ENCODE data around the gene RBPMS2. TPM values are rescaled to one million over a fixed set of nuclear protein-coding genes. Genes with fewer than 3 reads are reported as not detected.

Gene RBPMS2
- total RNA-seq, 1 donor from 2014 or later, result 0.58 TPM

DNA sequence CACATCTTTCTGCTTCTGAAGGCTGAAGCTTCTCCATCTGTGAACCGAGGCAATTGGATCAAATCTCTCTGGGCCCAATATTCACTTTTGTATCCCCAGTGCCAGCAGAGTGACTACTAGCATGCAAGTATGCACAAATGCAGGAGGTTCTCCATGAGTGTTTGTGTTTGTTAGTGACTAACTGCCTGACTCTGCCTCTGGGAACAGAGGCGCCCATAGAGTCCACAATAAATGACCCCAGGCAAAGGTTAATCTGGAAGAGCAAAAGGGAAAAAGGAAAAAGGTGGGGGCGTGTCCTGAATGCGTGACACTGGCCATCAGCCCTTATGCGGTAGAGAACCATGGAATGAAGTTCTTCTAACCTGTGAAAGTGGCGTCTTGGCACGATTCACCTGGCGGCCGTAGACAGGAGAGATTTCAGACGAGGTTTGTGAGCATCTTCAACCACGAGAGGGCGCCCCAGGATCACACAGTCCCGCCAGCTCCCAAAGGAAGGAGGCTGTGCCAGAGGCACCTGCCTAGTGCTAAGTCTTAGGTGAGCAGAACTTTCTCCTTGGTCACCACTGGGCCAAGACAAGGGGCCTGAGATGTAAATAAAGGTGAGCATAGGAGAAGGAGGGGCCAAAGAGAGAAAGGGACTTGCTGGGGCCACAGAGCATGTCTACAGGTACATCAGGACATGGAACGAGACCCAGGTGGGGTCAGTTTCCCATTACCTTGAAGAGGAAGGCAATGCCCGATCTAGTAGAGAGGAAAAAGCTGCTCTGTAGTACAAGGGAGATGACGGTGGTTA, 44.2 kb downstream of the RBPMS2 start:
- TF ChIP-seq, protein P1, sequence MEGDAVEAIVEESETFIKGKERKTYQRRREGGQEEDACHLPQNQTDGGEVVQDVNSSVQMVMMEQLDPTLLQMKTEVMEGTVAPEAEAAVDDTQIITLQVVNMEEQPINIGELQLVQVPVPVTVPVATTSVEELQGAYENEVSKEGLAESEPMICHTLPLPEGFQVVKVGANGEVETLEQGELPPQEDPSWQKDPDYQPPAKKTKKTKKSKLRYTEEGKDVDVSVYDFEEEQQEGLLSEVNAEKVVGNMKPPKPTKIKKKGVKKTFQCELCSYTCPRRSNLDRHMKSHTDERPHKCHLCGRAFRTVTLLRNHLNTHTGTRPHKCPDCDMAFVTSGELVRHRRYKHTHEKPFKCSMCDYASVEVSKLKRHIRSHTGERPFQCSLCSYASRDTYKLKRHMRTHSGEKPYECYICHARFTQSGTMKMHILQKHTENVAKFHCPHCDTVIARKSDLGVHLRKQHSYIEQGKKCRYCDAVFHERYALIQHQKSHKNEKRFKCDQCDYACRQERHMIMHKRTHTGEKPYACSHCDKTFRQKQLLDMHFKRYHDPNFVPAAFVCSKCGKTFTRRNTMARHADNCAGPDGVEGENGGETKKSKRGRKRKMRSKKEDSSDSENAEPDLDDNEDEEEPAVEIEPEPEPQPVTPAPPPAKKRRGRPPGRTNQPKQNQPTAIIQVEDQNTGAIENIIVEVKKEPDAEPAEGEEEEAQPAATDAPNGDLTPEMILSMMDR (conservative IDR thresholded peaks at IDR 0.05; ENCODE audit: low read depth, low read length), result peak; percentile 90
- no peak for DNase-seq (ENCODE audit: low read depth)
- H3K4me3 ChIP-seq (ENCODE audit: low read depth, low read length), result peak overlapping the region; percentile 30

DNA sequence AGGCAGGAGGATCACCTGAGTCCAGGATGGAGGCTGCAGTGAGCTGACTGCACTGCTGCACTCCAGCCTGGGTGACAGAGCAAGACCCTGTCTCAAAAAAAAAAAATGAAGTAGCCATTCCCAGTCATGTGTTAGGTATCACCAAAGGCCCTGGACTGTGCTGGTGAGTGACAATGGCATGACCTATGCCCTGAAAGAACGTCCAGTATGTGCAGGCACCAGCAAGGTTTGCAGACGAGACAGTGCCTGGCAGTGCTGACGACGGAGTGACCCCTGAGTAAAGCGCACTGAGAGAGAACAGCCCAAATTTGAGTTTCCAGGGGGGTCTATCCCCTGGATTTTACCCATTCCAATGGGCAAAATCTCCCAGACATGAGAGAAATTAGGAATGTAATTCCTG, 45.2 kb downstream of the RBPMS2 start:
- H3K4me3 ChIP-seq (ENCODE audit: low read depth, low read length), result no peak overlapping the region
- TF ChIP-seq, protein P1 (conservative IDR thresholded peaks at IDR 0.05; ENCODE audit: low read depth, low read length), result no peak
- DNase-seq (ENCODE audit: low read depth), result no peak

DNA sequence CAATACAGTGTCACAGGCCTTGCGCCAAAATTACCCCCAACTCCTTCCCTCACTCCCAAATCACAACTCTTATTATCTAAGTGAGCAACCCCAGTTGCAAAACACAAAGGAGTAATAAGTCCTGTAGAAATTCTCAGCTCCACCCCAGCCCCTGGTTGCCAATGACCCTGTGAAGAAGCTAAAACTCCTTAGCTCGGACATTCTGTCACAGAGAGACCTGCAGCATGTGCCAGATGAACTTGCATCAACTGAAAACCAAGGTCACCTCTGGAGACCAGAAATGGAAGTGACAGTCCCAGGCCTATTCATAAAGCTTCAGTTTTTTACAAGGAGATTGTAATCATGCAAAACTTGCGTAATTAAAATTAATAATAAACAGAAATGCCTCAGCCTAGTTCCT, 55.2 kb downstream of the RBPMS2 start:
- no peak for DNase-seq (ENCODE audit: low read depth)
- TF ChIP-seq, protein P1 (conservative IDR thresholded peaks at IDR 0.05; ENCODE audit: low read depth, low read length), result no peak
- H3K4me3 ChIP-seq (ENCODE audit: low read depth, low read length), result no peak overlapping the region

DNA sequence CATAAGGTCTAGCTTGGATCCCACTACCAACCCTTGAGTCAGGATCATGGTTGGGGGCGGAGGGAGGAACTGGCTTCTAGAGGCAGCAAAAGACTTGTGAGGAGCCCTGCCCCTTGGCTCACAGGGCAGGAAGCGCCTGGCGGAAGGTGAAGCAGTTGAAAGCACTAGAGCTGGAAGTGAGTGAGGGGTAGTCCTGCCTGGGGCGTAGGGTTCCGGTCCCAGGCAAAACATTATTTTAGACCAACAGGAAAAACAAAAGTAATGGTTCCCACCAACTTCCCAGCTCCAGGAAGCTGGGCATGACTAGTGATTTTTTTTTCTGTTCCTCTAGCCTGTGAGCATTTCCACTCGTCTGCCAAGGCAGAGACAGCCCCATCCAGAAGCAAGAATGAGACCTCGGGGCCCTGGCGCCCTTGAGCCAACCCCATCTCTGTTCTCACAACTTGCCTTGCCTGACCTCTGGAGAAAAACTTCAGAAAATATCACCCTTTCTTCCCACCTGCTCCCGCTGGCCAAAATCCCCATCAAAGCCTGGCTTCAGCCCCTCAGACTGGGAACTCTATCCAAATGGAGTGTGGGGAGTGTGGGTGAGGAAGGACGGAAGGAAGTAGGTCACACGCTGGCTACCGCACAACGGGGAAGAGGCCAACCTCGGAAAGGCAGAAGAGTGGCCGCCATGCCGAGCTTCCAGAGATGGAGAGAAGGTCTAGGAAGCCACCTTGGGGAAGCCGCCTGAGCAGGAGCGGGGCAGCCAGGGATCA, 57.5 kb downstream of the RBPMS2 start:
- H3K4me3 ChIP-seq (ENCODE audit: low read depth, low read length), result no peak overlapping the region
- DNase-seq (ENCODE audit: low read depth), result no peak
- TF ChIP-seq, protein P1 (conservative IDR thresholded peaks at IDR 0.05; ENCODE audit: low read depth, low read length), result no peak

DNA sequence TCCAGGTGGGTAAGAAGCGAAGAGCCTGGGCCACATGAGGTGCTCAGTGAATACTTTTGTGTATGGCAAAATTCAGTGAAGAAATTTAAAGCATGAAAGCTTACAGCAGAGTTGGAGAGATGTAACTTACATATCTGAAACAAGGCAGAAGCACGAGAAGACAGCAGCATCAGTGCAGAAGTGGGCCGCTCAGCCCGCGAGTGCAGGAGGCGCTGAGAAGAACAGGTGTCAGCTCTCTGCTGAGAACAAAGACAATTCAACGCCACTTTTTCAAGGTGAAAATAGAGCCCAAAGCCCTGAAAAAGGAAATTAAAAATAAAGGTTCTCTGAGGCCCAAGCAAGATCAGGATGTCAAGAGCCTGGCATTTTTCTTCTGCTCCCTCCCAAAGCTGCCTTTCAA, 58.3 kb downstream of the RBPMS2 start:
- H3K4me3 ChIP-seq (ENCODE audit: low read depth, low read length), result no peak overlapping the region
- TF ChIP-seq, protein P1 (conservative IDR thresholded peaks at IDR 0.05; ENCODE audit: low read depth, low read length), result no peak
- DNase-seq (ENCODE audit: low read depth), result no peak

DNA sequence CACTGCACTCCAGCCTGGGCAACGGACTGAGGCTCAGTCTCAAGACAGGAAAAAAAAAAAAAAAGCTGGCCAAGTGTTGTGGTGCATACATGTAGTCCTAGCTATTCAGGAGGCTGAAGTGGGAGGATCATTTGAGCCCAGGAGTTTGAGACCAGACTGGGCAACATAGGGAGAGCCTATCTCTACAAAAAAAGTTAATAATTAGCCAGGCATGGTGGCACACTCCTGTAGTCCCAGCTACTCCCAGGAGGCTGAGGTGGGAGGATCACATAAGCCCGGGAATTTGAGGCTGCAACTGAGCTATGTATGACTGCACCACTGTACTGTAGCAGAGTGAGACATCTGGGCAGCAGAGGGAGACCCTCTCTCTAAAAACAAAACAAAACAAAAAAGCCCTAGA, 58.9 kb downstream of the RBPMS2 start:
- no peak for DNase-seq (ENCODE audit: low read depth)
- no peak overlapping the region for H3K4me3 ChIP-seq (ENCODE audit: low read depth, low read length)
- TF ChIP-seq, protein P1 (conservative IDR thresholded peaks at IDR 0.05; ENCODE audit: low read depth, low read length), result no peak

Measured in epithelial cell of proximal tubule (primary cell).